OCI-M2 (cell line): ENCODE data around the gene CHEK2.
A peak's percentile ranks its signal among the peaks of the same experiment; 100 is the strongest.
"Not testable (repeated sequence)": the region's sequence is repeated elsewhere in the genome, so short reads cannot be mapped to it uniquely, and the experiment has no call there.

ENCODE experiments used
- DNase-seq: peaks from one replicate; lab custom pipeline; 2025; ENCODE audit not compliant: unreplicated experiment; lab: John Stamatoyannopoulos, UW

CHEK2 gene

GRCh38 chr22:28741785-28742561, at the start of gene CHEK2, which contains the start of gene HSCB:
Gene CHEK2 (minus strand): TSS chr22:28741820. CDS start chr22:28734721, 7,099 bp downstream.
Gene HSCB (plus strand): TSS chr22:28742039. CDS start chr22:28742096, 57 bp downstream.
- peak; percentile 82 for DNase-seq

GRCh38 chr22:28791124-28791523, 49.5 kb upstream of the CHEK2 start:
- DNase-seq, result no peak

- no peak for DNase-seq
Observed at GRCh38 chr22:28788601-28789000, 47.0 kb upstream of the CHEK2 start.

DNA sequence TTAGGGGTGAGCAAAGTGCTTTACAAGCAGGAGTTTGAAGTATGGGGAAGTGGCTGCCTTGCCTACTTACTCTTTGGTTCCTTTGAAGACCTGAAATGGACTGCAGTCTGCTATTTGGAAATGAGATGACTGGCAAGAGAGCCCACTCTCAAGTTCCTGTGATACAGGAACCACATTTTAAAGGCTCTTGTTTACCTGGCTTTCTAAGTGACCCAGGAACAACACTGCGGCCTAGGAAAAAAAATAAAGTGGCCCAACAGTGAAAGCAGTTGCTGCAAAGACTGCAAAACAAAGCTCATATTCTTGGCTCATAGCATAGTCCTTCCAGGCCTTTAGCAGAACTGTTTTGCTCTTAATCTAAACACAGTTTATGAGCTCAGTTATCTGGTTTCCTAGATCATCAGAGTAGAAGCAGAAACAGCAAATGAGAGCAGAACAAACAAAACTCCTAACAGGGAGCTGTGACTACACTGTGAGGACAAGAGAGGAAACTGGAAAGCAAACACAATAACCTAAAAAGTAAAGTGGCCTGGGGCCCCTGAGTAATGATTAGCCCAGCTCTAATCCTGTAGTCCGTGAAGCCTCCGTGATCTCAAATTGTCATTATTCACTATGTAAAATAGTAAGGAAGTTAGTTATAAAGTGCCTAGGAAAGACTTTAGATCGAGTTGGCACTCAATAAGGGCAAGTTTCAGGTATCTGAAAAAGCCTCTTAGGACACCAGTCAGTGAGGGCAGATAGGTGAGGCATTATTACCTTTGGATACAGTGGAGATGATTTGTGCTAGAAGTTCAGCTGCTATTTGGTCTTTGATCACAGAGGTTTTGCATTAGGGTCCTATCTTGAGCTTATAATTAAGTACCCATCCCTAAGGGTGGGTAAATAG, 42.4 kb upstream of the CHEK2 start:
- DNase-seq, result no peak

DNA sequence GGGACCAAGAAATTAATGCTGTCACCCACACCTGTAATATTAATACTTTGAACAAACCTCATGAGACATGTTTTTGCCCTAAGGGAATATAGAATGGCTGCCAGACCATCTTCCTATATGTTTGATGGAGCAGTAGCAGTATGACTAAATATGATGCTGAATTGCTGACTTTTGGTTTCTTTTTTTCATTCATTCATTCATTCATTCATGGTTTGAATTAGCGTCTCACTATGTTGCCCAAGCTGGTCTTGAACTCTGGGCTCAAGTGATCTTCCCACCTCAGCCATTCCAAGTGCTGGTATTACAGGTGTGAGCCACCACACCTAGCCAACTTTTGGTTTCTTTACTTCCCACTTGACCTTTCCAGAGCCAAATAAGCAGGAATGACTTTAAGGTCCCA, 38.7 kb upstream of the CHEK2 start:
- DNase-seq, result no peak

DNA sequence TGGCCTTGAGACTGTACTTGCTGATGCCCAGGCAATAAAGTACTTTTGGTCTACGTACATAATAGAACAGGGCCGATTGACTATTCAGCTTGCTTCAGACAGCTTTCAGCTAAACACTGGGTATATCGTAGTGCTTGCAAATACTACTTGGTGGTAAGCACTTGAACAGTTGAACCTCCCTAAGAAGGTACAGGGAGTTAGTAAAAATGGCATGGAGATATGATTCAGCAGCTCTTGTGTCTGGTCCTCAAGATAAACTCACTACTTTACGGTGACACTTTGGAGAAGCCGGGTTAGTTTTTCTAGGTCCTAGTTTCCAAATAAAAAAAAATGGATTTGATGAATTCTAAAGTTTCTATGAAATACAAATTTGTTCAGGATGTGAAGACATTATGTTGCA, 38.2 kb upstream of the CHEK2 start:
- DNase-seq, result no peak

- no peak for DNase-seq
Observed at GRCh38 chr22:28774378-28774777, 32.8 kb upstream of the CHEK2 start.

- DNase-seq, result no peak
Observed at GRCh38 chr22:28773461-28773867, 31.8 kb upstream of the CHEK2 start.

DNA sequence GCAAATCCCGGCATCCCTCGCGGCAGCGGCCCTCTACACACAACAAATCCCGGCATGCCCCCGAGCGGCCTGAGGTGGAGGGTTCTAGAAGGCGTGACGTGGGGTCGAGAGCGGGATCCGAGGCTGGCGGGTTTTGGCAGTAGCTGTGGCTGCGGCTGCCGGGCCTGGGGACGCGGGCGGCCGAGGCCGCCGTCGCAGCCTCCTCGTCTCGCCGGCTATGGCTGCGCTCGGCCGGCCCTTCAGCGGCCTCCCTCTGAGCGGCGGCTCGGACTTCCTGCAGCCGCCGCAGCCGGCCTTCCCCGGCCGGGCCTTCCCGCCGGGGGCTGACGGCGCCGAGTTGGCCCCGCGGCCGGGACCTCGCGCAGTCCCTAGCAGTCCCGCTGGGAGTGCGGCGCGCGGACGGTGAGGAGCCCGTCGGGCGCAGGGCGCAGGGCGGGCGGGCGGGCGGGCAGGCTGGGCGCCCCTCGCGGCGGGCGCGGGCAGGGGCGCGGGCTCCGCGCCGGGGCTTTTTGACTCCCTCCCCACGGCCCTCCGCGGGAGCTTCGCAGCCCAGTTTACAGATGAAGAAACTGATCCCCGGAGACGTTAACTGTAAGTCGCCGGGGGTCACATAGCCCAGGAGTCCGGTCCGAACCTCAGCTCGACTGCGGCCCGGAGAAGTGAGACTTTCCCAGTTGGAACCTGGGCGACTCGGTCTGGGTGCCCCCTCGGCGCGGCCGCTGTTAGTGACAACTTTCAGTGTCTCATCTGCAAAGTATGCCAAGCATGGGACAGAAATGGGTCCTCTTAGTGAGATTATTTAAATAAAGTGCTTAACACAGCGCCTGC, 31.2 kb upstream of the CHEK2 start, which contains the start of gene CCDC117:
CCDC117 (plus strand) TSS at position 63 of the 828 bp plus-strand sequence; CDS start at position 218, 155 bp downstream.
- DNase-seq, result peak; percentile 49

- DNase-seq, result no peak
Observed at GRCh38 chr22:28771195-28771791, 29.7 kb upstream of the CHEK2 start.

DNA sequence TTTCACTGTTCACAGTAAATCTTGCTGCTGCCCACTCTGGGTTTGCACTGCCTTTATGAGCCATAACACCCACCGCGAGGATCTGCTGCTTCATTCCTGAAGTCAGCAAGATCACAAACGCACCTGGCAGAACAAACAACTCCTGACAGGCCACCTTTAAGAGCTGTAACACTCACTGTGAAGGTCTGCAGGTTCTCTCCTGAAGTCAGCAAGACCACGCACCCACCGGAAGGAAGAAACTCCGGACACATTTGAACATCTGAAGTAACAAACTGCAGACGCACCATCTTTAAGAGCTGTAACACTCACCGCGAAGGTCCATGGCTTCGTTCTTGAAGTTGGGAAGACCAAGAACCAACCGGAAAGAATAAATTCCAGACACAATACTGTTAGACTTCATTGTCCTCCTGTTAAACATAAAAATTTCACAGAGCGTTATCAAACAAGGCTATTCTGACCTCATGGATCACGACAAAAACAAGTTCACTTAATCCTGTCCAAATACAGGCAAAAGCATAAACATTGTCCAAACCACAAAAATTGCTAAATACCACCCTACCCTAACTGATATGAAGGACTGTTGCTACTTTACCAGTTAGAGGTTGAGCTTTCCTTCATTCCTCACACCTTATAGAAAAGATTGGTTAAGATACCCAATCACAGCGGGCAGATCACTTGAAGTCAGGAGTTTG, 27.9 kb upstream of the CHEK2 start:
- no peak for DNase-seq

DNA sequence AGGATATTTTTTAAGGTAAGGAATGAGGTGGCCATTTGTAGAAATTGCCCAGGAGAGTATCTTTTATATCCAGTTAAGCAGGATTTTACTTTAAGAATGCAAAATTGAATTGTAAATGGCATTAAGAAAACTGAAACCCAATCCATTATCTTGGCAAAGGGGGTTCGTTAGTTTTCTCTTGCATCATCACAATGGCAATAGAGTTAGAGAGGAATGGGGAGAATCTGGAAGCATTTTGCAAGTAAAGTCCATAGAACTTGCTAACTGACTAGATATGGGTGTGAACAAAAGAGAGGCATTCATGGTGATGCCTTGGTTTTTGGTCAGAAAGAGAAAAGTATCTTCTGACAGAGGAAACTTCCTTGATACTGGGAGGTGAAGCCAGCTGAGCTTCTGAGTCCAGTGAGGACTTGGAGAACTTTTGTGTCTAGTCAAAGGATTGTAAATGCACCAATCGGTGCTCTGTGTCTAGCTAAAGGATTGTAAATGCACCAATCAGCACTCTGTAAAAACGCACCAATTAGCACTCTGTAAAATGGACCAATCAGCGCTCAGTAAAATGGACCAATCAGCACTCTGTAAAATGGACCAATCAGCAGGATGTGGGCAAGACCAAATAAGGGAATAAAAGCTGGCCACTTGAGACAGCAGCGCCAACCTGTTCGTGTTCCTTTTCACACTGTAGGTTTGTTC, 27.2 kb upstream of the CHEK2 start:
- DNase-seq, result no peak

DNA sequence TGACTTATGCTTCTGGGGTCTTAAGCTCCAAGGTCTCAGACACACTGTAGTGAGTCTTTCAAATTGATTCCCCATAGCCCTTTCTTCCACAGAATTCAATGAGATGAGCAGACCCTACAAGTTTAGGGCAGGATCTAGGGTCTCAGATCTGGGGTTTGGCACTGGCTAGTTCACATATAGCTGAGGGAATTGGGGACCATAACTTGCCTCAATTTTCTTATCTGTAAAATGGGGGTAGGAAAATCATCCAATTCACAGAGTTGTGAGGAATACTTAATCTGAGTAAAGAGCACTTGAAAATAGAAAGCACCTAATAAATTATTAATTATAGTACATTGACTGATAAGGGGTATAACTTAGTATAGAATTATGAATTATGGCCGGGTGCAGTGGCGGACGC, 25.0 kb upstream of the CHEK2 start:
- DNase-seq, result no peak

GRCh38 chr22:28762000-28762399, 20.4 kb upstream of the CHEK2 start:
- DNase-seq, result not testable (repeated sequence)

DNA sequence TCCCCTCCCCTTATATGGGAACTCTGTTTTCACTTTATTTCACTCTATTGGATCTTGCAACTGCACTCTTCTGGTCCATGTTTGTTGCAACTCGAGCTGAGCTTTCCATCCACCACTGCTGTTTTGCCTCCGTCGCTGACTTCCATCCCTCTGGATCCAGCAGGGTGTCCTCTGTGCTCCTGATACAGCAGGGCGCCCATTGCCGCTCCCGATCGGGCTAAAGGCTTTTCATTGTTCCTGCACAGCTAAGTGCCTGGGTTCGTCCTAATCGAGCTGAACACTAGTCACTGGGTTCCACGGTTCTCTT, 19.8 kb upstream of the CHEK2 start:
- no peak for DNase-seq

DNA sequence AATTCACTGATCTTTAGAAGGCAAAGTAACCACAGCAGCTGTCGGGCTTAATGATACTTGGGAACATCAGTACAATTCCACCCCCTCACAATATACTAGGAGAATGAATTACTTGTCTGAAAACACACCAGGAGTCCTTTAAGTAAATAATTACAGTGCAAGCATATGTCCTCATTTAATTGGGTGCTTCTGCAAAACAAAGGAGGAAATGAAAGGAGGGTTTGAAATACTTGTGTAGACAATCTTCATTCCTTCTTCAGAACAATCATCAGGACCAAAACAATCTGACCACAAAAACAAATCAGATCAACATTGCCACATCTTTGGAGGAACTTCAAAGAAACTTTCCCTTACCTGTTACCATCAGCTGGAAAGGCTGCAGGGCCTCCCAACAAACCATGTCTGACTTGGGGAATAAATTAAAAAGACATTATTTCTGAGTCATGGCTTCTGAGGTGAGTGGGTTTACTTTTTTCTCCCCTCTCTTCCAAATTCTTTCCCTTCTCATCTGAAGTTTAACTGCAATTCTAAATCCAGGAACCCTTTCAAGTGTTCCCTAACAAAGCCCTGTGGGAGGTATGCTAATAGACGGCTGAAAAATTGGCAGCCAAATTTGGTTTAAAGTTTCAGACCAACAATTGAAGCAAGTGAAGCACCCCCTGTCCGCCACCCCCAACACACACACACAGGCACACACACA, 18.4 kb upstream of the CHEK2 start:
- DNase-seq, result no peak

- not testable (repeated sequence) for DNase-seq
Observed at GRCh38 chr22:28754512-28754911, 12.9 kb upstream of the CHEK2 start.

DNA sequence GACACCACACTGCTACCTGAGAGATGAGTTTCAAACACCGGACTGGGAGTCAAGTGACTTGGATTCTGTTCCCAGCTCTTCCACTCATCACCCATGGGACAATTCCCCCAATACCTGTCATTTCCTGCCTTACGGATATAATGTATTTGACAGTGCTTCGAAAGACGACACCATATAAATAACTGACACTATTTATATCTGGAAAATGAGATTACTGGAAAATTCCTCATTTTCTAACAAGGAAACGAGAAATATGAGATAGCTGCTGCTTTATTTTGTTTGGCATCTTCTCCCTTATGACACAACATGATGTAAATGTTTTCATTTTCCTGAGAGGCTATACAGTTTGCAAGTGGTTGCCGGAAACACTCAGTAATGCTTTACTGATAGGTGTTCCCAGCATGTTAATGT, 8.9 kb upstream of the CHEK2 start:
- no peak for DNase-seq

- no peak for DNase-seq
Observed at GRCh38 chr22:28743852-28744251, 2.2 kb upstream of the CHEK2 start.
